HG03159 (cell line): ENCODE data around the gene COMTD1.
"Not testable (repeated sequence)": the region's sequence is repeated elsewhere in the genome, so short reads cannot be mapped to it uniquely, and the experiment has no call there.

ENCODE experiments used
- ATAC-seq: cut with Tn5 transposase; IDR thresholded peaks from one replicate; pipeline ENCODE4 v1.9.1; 2021; ENCODE audit warnings: mild to moderate bottlenecking, moderate library complexity; ENCODE audit not compliant: unreplicated experiment

Gene COMTD1

GRCh38 chr10:75197066-75197465, 38.7 kb downstream of the COMTD1 start:
- ATAC-seq, result no peak

GRCh38 chr10:75195035-75195763, 40.6 kb downstream of the COMTD1 start:
- no peak for ATAC-seq

- ATAC-seq, result not testable (repeated sequence)
Observed at GRCh38 chr10:75194625-75195024, 41.1 kb downstream of the COMTD1 start.

- no peak for ATAC-seq
Observed at GRCh38 chr10:75191821-75192568, 43.8 kb downstream of the COMTD1 start.

GRCh38 chr10:75189266-75190096, 46.3 kb downstream of the COMTD1 start:
- ATAC-seq, result no peak

GRCh38 chr10:75188522-75188921, 47.2 kb downstream of the COMTD1 start:
- ATAC-seq, result not testable (repeated sequence)

GRCh38 chr10:75187961-75188426, 47.8 kb downstream of the COMTD1 start:
- no peak for ATAC-seq

GRCh38 chr10:75186310-75186709, 49.4 kb downstream of the COMTD1 start:
- no peak for ATAC-seq
